Kidney glomerular epithelial cell (primary cell): ENCODE results near the gene PLXNB1.
A peak's percentile ranks its signal among the peaks of the same experiment; 100 is the strongest.

Source experiments
- DNase-seq: peaks from one replicate; lab custom pipeline; 2025; lab: John Stamatoyannopoulos, UW

Gene PLXNB1

GRCh38 chr3:48434591-48435222, 4.8 kb upstream of the PLXNB1 start:
- no peak for DNase-seq

- DNase-seq: peak; percentile 65
Observed at GRCh38 chr3:48433472-48434118, 3.7 kb upstream of the PLXNB1 start.

GRCh38 chr3:48432411-48433371, 2.8 kb upstream of the PLXNB1 start:
- no peak for DNase-seq

GRCh38 chr3:48431224-48432029, 1.5 kb upstream of the PLXNB1 start:
- DNase-seq: no peak

GRCh38 chr3:48430708-48431101, 819 bp upstream of the PLXNB1 start:
- DNase-seq: no peak

- DNase-seq: no peak
Observed at GRCh38 chr3:48429317-48429959, 448 bp downstream of the PLXNB1 start.

GRCh38 chr3:48428572-48429316, 1.1 kb downstream of the PLXNB1 start:
- DNase-seq: peak; percentile 79

- DNase-seq: no peak
Observed at GRCh38 chr3:48428088-48428571, 1.8 kb downstream of the PLXNB1 start.

- DNase-seq: peak; percentile 64
Observed at GRCh38 chr3:48427630-48427962, 2.3 kb downstream of the PLXNB1 start.

- DNase-seq: peak; percentile 42
Observed at GRCh38 chr3:48426944-48427629, 2.8 kb downstream of the PLXNB1 start.

- DNase-seq: no peak
Observed at GRCh38 chr3:48426401-48426909, 3.4 kb downstream of the PLXNB1 start.

- DNase-seq: peak; percentile 21
Observed at GRCh38 chr3:48425281-48425812, 4.5 kb downstream of the PLXNB1 start.

- no peak for DNase-seq
Observed at GRCh38 chr3:48423883-48424695, 5.8 kb downstream of the PLXNB1 start.

- no peak for DNase-seq
Observed at GRCh38 chr3:48423241-48423882, 6.5 kb downstream of the PLXNB1 start.

GRCh38 chr3:48422681-48423080, 7.2 kb downstream of the PLXNB1 start:
- no peak for DNase-seq

- DNase-seq: no peak
Observed at GRCh38 chr3:48422272-48422671, 7.6 kb downstream of the PLXNB1 start.

- DNase-seq: no peak
Observed at GRCh38 chr3:48420561-48420960, 9.3 kb downstream of the PLXNB1 start.

GRCh38 chr3:48419597-48419996, 10.3 kb downstream of the PLXNB1 start:
- DNase-seq: no peak
